Activated T-cell treated with anti-CD3 and anti-CD28 coated beads, Interleukin-2, amount 50 U/mL, for 1 hour (primary cell): ENCODE results near the gene VPS8.

Source experiments
- DNase-seq: peaks from one replicate; pipeline ENCODE4 v3.0.0-alpha.2; 2020

Gene VPS8

GRCh38 chr3:185063431-185063830 lies 251.5 kb downstream of the VPS8 start:
- no peak for DNase-seq

- DNase-seq, result no peak
These were observed 253.1 kb downstream of the VPS8 start for GRCh38 chr3:185065059-185065458.

GRCh38 chr3:185066251-185066650 lies 254.3 kb downstream of the VPS8 start:
- no peak for DNase-seq

- no peak for DNase-seq
These were observed 255.2 kb downstream of the VPS8 start for GRCh38 chr3:185067173-185067572.

GRCh38 chr3:185069037-185070030 lies 257.4 kb downstream of the VPS8 start:
- DNase-seq, result no peak

GRCh38 chr3:185070491-185071286 lies 258.7 kb downstream of the VPS8 start:
- no peak for DNase-seq

- no peak for DNase-seq
These were observed 259.4 kb downstream of the VPS8 start for GRCh38 chr3:185071287-185071800.

GRCh38 chr3:185075547-185075946 lies 263.6 kb downstream of the VPS8 start:
- no peak for DNase-seq

GRCh38 chr3:185076219-185076618 lies 264.3 kb downstream of the VPS8 start:
- no peak for DNase-seq

GRCh38 chr3:185079625-185080024 lies 267.7 kb downstream of the VPS8 start:
- DNase-seq, result no peak

- DNase-seq, result no peak
These were observed 269.6 kb downstream of the VPS8 start for GRCh38 chr3:185081521-185081920.

GRCh38 chr3:185082149-185082548 lies 270.2 kb downstream of the VPS8 start:
- no peak for DNase-seq

- no peak for DNase-seq
These were observed 270.9 kb downstream of the VPS8 start for GRCh38 chr3:185082829-185083228.

GRCh38 chr3:185084402-185084801 lies 272.4 kb downstream of the VPS8 start:
- no peak for DNase-seq

GRCh38 chr3:185084901-185085300 lies 272.9 kb downstream of the VPS8 start:
- no peak for DNase-seq

- DNase-seq, result no peak
These were observed 275.5 kb downstream of the VPS8 start for GRCh38 chr3:185087419-185087818.

- no peak for DNase-seq
These were observed 277.4 kb downstream of the VPS8 start for GRCh38 chr3:185089343-185089742.

- DNase-seq, result no peak
These were observed 277.8 kb downstream of the VPS8 start for GRCh38 chr3:185089751-185090150.

GRCh38 chr3:185090811-185091210 lies 278.8 kb downstream of the VPS8 start:
- DNase-seq, result no peak

- DNase-seq, result no peak
These were observed 281.1 kb downstream of the VPS8 start for GRCh38 chr3:185093116-185093515.

GRCh38 chr3:185094697-185095096 lies 282.7 kb downstream of the VPS8 start:
- DNase-seq, result no peak
